A549 (cell line): ENCODE measurements around the gene LOXL1. TPM values are rescaled to one million over a fixed set of nuclear protein-coding genes. Genes with fewer than 3 reads are reported as not detected.

Experiments
- ATAC-seq, 2 experiments: fragments of 200-7000 bp in 1 of 2; fragments of >200 bp in 1 of 2; cut with Nextera tagmentation in 1 of 2; cut with Tn5 transposase in 1 of 2; 3 replicates each; pipeline versions ENCODE4 v1.8.0 to v1.9.1; 2018 to 2020; ENCODE audit warnings: mild to moderate bottlenecking in 1 of 2, moderate library complexity in 1 of 2
- CTCF ChIA-PET: fragments of 300-600 bp; sonication (Branson Sonifier 250); formaldehyde crosslinking; extraction: SDS; loops from one replicate; lab custom pipeline; 2021; ENCODE audit warnings: antibody characterized with exemption, inconsistent platforms; lab: Yijun Ruan, JAX
- POLR2A ChIA-PET: fragments of 350-600 bp; formaldehyde crosslinking; extraction: SDS; loops from one replicate; lab custom pipeline; 2021; ENCODE audit warnings: antibody characterized with exemption, inconsistent platforms; lab: Yijun Ruan, JAX
- DNase-seq, 2 experiments: peaks; one replicate each; pipeline versions ENCODE4 v3.0.0 to v3.0.0-alpha.2; 2011 to 2016; ENCODE audit warnings: low read depth in 1 of 2, low spot score in 1 of 2
- FAIRE-seq: peaks from 2 replicates; lab custom pipeline; 2011; peaks lifted over from hg19 to GRCh38; lab: Jason Lieb, UNC
- H3K27ac ChIP-seq, 2 experiments: fragments of >200 bp; sonication (Bioruptor Twin); formaldehyde crosslinking; 3 replicates each; pipeline ENCODE4 v1.5.1; 2016 to 2017
- H3K4me1 ChIP-seq: fragments of >200 bp; sonication (Bioruptor Twin); formaldehyde crosslinking; 3 replicates; pipeline ENCODE4 v1.6.1; 2016
- H3K4me2 ChIP-seq: fragments of >200 bp; sonication (Bioruptor Twin); formaldehyde crosslinking; 3 replicates; pipeline ENCODE4 v1.6.1; 2016
- H3K4me3 ChIP-seq: fragments of >200 bp; sonication (Bioruptor Twin); formaldehyde crosslinking; 3 replicates; pipeline ENCODE4 v1.5.1; 2016
- H3K9me3 ChIP-seq: fragments of >200 bp; sonication (Bioruptor Twin); formaldehyde crosslinking; 3 replicates; pipeline ENCODE4 v1.6.1; 2016
- BHLHE40 ChIP-seq: IDR thresholded peaks from 2 replicates; pipeline ENCODE4 v1.6.1; 2012; ENCODE audit warnings: low read depth, low read length, inconsistent platforms
- CBX2 ChIP-seq: fragments of 200-600 bp; sonication (generic); IDR thresholded peaks from 2 replicates; pipeline ENCODE4 v1.6.1; 2016; ENCODE audit warnings: low read depth, mild to moderate bottlenecking, borderline replicate concordance
- CHD4 ChIP-seq: fragments of 200-600 bp; sonication (generic); IDR thresholded peaks from 2 replicates; pipeline ENCODE4 v1.6.1; 2016; ENCODE audit warnings: antibody characterized with exemption, mild to moderate bottlenecking, borderline replicate concordance
- EHF ChIP-seq: fragments of 250-450 bp; sonication (Bioruptor Pico); IDR thresholded peaks from 2 replicates; pipeline ENCODE4 v1.5.0; 2020; ENCODE audit warnings: mild to moderate bottlenecking
- EP300 ChIP-seq, 2 experiments: fragments of >200 bp; sonication (Bioruptor Twin); formaldehyde crosslinking; IDR thresholded peaks; 2 replicates in 1 of 2; 3 replicates in 1 of 2; pipeline ENCODE4 v1.6.1; 2016 to 2017
- ESRRA ChIP-seq: fragments of 150-350 bp; IDR thresholded peaks from 2 replicates; pipeline ENCODE4 v1.6.1; 2014; ENCODE audit warnings: mild to moderate bottlenecking, low read length, borderline replicate concordance
- HOXA7 ChIP-seq: fragments of 250-450 bp; sonication (Bioruptor Pico); IDR thresholded peaks from 2 replicates; pipeline ENCODE4 v1.5.0; 2020; ENCODE audit warnings: mild to moderate bottlenecking, moderate library complexity
- HOXB13 ChIP-seq: fragments of 250-450 bp; sonication (Bioruptor Pico); IDR thresholded peaks from 2 replicates; pipeline ENCODE4 v1.5.0; 2020; ENCODE audit warnings: low read depth, mild to moderate bottlenecking, moderate library complexity
- HOXB5 ChIP-seq: fragments of 250-450 bp; sonication (Bioruptor Pico); IDR thresholded peaks from 2 replicates; pipeline ENCODE4 v1.5.0; 2020; ENCODE audit warnings: mild to moderate bottlenecking, moderate library complexity
- JUN ChIP-seq, 2 experiments: fragments of >200 bp; sonication (Bioruptor Twin); formaldehyde crosslinking; IDR thresholded peaks; 2 replicates in 1 of 2; 3 replicates in 1 of 2; pipeline ENCODE4 v1.6.1; 2016 to 2017
- KDM1A ChIP-seq: fragments of 200-600 bp; sonication (generic); IDR thresholded peaks from 2 replicates; pipeline ENCODE4 v1.6.1; 2016; ENCODE audit warnings: low read depth, mild to moderate bottlenecking
- MAFK ChIP-seq: fragments of 450-650 bp; IDR thresholded peaks from 2 replicates; pipeline ENCODE4 v1.6.1; 2014; ENCODE audit not compliant: partially characterized antibody
- NR3C1 ChIP-seq: fragments of >200 bp; sonication (Bioruptor Twin); formaldehyde crosslinking; IDR thresholded peaks from 3 replicates; pipeline ENCODE4 v1.6.1; 2017
- PBX3 ChIP-seq: IDR thresholded peaks from 2 replicates; pipeline ENCODE4 v1.6.1; 2012
- RCOR1 ChIP-seq: fragments of 150-350 bp; IDR thresholded peaks from 2 replicates; pipeline ENCODE4 v1.6.1; 2014; ENCODE audit warnings: antibody characterized with exemption, low read length, low read depth
- REST ChIP-seq: fragments of 200-600 bp; sonication (generic); IDR thresholded peaks from 2 replicates; pipeline ENCODE4 v1.6.1; 2016; ENCODE audit warnings: antibody characterized with exemption, mild to moderate bottlenecking, moderate library complexity
- RNF2 ChIP-seq: fragments of 200-600 bp; sonication (generic); IDR thresholded peaks from 2 replicates; pipeline ENCODE4 v1.6.1; 2016; ENCODE audit warnings: low read depth, mild to moderate bottlenecking, antibody characterized with exemption, moderate library complexity, borderline replicate concordance
- SREBF2 ChIP-seq: fragments of 450-650 bp; IDR thresholded peaks from 2 replicates; pipeline ENCODE4 v1.6.1; 2014; ENCODE audit warnings: mild to moderate bottlenecking, moderate library complexity
- TFCP2L1 ChIP-seq: fragments of 250-450 bp; sonication (Bioruptor Pico); IDR thresholded peaks from 2 replicates; pipeline ENCODE4 v1.5.0; 2021; ENCODE audit warnings: mild to moderate bottlenecking
- TP53 ChIP-seq: fragments of 250-450 bp; sonication (Bioruptor Pico); IDR thresholded peaks from 2 replicates; pipeline ENCODE4 v1.5.0; 2021; ENCODE audit warnings: mild to moderate bottlenecking, moderate library complexity
- ZC3H11A ChIP-seq: fragments of 450-650 bp; IDR thresholded peaks from 2 replicates; pipeline ENCODE4 v1.6.1; 2014; ENCODE audit warnings: antibody characterized with exemption, mild to moderate bottlenecking
- ZSCAN20 ChIP-seq: fragments of 250-450 bp; sonication (Bioruptor Pico); IDR thresholded peaks from 2 replicates; pipeline ENCODE4 v1.8.0; 2022; ENCODE audit warnings: mild to moderate bottlenecking, moderate library complexity
- WGBS: methylation state at CpG from one replicate; pipeline ENCODE4 v1.1.6; 2017; ENCODE audit errors: missing lambda C conversion rate; 5-methylcytosine and 5-hydroxymethylcytosine counted together
- polyA plus RNA-seq, 4 experiments: library from polyadenylated mRNA; depleted of rRNA in 3 of 4; stranded (reverse); fragments of >200 nt; fragmentation: RNase III in 1 of 4; extraction: RNeasy Plus Mini Kit Qiagen cat#74134 plus additional on column Dnase treatment in 1 of 4; gene quantifications; 2 replicates in 3 of 4; 3 replicates in 1 of 4; pipeline ENCODE4 v1.2.3, GENCODE V29; 2011 to 2017
- TF ChIP-seq, protein P1 (sequence below): fragments of 450-650 bp; IDR thresholded peaks from 2 replicates; pipeline ENCODE4 v1.6.1; 2014; ENCODE audit warnings: antibody characterized with exemption

LOXL1 gene
- polyA plus RNA-seq, 2 of the 4 experiments (the other 2 are of a cell fraction), result 0.62 to 0.65 TPM

- ATAC-seq (no peak), DNase-seq (no peak), FAIRE-seq (no peak)
- H3K4me2 ChIP-seq, result no peak overlapping the region
- H3K4me3 ChIP-seq, result no peak overlapping the region
- no peaks in the 10 kb centered on the region for H3K9me3 ChIP-seq
- H3K27ac ChIP-seq, result no peak overlapping the region
- 93% methylated on average over 6 of the region's 6 CpGs for WGBS
- CTCF ChIA-PET, result interaction anchor here (1.2 to 2.5 kb wide), 3 partner anchors 12 to 220 kb away, joined by 3 to 5 read pairs (median 3); no protein-coding TSS in a partner anchor
- H3K4me1 ChIP-seq, result peaks cover 11% of the 10 kb centered on the region
- TF ChIP-seq MAFK, result no peak
- TF ChIP-seq HOXB5, result no peak
- TF ChIP-seq KDM1A, result no peak
- POLR2A ChIA-PET, result no interaction called here
Observed at GRCh38 chr15:73919706-73920105, 6.6 kb upstream of the LOXL1 start.

DNA sequence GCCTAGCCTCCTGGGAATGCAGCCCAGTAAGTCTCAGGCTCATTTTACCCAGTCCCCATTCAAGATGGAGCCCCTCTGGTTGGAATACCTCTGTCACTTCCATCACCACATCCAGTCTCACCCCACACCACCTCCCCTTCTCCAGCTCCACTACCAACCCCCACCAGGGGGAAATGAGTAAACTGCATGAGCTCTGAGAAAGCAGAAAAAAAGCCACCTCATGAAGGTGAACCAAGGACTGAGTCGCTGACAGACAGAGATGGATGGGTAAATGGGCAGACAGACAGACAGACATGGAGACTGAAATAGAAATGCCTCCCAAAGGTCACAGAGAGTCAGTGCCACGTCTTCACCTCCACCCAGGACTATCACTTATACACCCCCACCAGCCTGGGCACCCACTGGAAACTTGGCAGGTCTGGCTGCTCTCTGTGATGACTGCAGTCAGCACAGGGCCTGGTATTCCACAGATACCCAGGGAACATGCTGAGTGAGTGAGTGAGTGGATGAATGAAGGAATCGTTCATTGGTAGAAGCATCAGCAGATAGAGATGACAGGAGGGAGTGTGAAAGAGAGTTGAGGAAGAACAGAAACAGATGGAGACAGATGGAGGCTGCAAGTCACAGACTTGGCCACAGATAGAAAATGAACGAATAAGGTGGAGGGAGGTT, 4.9 kb upstream of the LOXL1 start:
- 72% methylated on average over 4 of the region's 4 CpGs for WGBS
- TF ChIP-seq ZSCAN20 (no peak), PBX3 (no peak), CHD4 (no peak), BHLHE40 (no peak), SREBF2 (no peak), ZC3H11A (no peak), EP300 (IDR thresholded peaks at IDR 0.05) (no peak), JUN (IDR thresholded peaks at IDR 0.05) (no peak), TP53 (CRISPR knock-in tag) (no peak), MAFK (no peak), EHF (CRISPR knock-in tag) (no peak), RCOR1 (no peak), ESRRA (no peak), HOXA7 (no peak), KDM1A (no peak), HOXB13 (no peak), CBX2 (no peak), RNF2 (no peak)
- TF ChIP-seq, protein P1, sequence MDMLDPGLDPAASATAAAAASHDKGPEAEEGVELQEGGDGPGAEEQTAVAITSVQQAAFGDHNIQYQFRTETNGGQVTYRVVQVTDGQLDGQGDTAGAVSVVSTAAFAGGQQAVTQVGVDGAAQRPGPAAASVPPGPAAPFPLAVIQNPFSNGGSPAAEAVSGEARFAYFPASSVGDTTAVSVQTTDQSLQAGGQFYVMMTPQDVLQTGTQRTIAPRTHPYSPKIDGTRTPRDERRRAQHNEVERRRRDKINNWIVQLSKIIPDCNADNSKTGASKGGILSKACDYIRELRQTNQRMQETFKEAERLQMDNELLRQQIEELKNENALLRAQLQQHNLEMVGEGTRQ, result no peak
- no peak overlapping the region for H3K4me2 ChIP-seq
- H3K4me1 ChIP-seq, result peaks cover 11% of the 10 kb centered on the region
- H3K9me3 ChIP-seq, result no peaks in the 10 kb centered on the region
- ATAC-seq (no peak), DNase-seq (no peak), FAIRE-seq (no peak)
- CTCF ChIA-PET, result interaction anchor here (0.9 to 1.7 kb wide), 4 partner anchors 11 to 43 kb away, joined by 3 to 4 read pairs (median 3); no protein-coding TSS in a partner anchor
- POLR2A ChIA-PET, result no interaction called here
- no peak overlapping the region for H3K4me3 ChIP-seq
- H3K27ac ChIP-seq, result no peak overlapping the region

DNA sequence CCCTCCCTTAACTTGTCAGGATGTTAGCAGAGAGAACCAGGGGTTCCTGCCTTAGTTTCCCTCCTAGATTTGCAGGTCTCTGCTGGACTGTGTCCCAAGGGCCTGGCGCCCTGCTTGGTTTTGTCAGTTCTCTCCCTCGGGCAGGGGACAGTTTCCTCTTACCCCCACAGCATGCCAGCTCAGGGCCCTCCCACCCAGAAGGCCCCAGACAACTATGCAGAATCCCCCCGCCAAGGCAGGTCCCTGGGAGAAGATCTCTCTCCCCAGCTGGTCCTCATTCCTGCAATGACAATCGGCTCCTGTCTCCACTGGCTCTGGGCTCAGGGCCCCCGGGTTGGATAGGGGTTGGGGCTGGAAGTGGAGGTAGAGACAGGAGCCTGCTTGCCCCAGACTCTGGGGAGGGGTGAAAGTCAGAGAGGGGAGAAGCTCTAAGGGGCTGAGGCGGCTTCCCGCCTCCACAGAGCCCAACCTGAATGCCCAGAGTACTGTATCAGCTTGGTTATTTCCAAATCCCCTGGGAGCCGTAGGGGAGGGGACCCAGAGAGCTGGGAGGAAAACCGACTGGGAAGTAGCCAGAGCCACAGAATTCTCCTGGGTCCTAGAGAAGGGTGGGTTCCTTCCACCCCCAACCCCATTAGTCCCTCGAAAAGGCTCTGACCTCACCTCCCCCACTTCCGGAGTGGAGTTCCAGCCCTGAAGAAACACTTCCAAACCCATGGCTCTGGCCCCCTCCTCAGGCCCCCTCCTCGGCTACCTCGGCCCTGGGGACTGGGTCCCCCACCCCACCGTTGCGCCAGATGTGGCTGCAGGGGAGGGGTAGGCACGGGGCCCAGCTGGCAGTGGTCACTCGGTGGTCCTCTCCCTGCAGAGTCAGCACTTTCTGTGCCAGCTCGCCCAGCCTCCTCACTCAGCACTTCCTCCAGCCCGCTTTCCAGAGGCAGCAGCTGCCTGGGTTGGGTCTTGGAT, 3.8 kb upstream of the LOXL1 start:
- ATAC-seq (no peak), FAIRE-seq (no peak), DNase-seq (no peak)
- CTCF ChIA-PET, result interaction anchor here (0.9 to 2.0 kb wide), 4 partner anchors 13 to 50 kb away, joined by 3 to 6 read pairs (median 3); no protein-coding TSS in a partner anchor
- Histone ChIP-seq H3K4me2 (no peak overlapping the region), H3K4me3 (no peak overlapping the region), H3K4me1 (peaks cover 11% of the 10 kb centered on the region), H3K27ac (no peak overlapping the region; a peak in 1 of 6 replicates), H3K9me3 (no peaks in the 10 kb centered on the region)
- no peak for TF ChIP-seq NR3C1
- peak; percentile 73 for TF ChIP-seq MAFK
- no peak for TF ChIP-seq TFCP2L1 (CRISPR knock-in tag)
- TF ChIP-seq REST, result no peak
- WGBS, result 72% methylated on average over 15 of the region's 19 CpGs
- POLR2A ChIA-PET, result no interaction called here
